Suprapubic skin (tissue), 4 donors: ENCODE measurements around the gene NCAPH2. TPM values are rescaled to one million over a fixed set of nuclear protein-coding genes. Genes with fewer than 3 reads are reported as not detected.

Experiments used
- DNase-seq, 2 donors: peaks; one replicate each; pipeline ENCODE4 v3.0.0-alpha.2; 2019; ENCODE audit warnings: low spot score in 2 of 2
- H3K27ac ChIP-seq: fragments of 200-600 bp; sonication (generic); one replicate; pipeline ENCODE4 v1.5.1; 2019
- H3K27me3 ChIP-seq: fragments of 200-600 bp; sonication (generic); one replicate; pipeline ENCODE4 v1.5.1; 2019
- H3K36me3 ChIP-seq: fragments of 200-600 bp; sonication (generic); one replicate; pipeline ENCODE4 v1.5.1; 2019
- H3K4me1 ChIP-seq: fragments of 200-600 bp; sonication (generic); one replicate; pipeline ENCODE4 v1.5.1; 2019
- H3K4me3 ChIP-seq: fragments of 200-600 bp; sonication (generic); one replicate; pipeline ENCODE4 v1.5.1; 2019; ENCODE audit warnings: mild to moderate bottlenecking
- H3K9me3 ChIP-seq: fragments of 200-600 bp; sonication (generic); one replicate; pipeline ENCODE4 v1.5.1; 2019
- CTCF ChIP-seq, 2 donors: fragments of 200-600 bp in 1 of 2; fragments of 450-650 bp in 1 of 2; sonication (generic) in 1 of 2; IDR thresholded peaks; one replicate each; pipeline ENCODE4 v1.5.1; 2016 to 2019; ENCODE audit warnings: antibody characterized with exemption in 2 of 2, mild to moderate bottlenecking in 1 of 2, moderate library complexity in 1 of 2
- POLR2A ChIP-seq, 2 donors: fragments of 450-650 bp; IDR thresholded peaks; one replicate each; pipeline ENCODE4 v1.6.1; 2017; ENCODE audit warnings: antibody characterized with exemption in 2 of 2, mild to moderate bottlenecking in 2 of 2, moderate library complexity in 2 of 2
- POLR2AphosphoS5 ChIP-seq, 3 donors: sonication (generic); formaldehyde crosslinking; IDR thresholded peaks; one replicate each; pipeline ENCODE4 v1.6.1; 2017; ENCODE audit warnings: antibody characterized with exemption in 3 of 3
- WGBS: methylation state at CpG from one replicate; pipeline ENCODE4 v1.1.5; 2018; 5-methylcytosine and 5-hydroxymethylcytosine counted together
- total RNA-seq, 4 donors: library from RNA; depleted of rRNA; stranded (reverse); fragments of >200 nt; gene quantifications; one replicate each; pipeline ENCODE4 v1.1.0, GENCODE V29; 2016

NCAPH2 gene
- total RNA-seq, 4 donors from 2014 or later, result 39.6 to 51.9 (median 50.0) TPM

- Histone ChIP-seq H3K36me3 (peaks cover 33% of the 10 kb centered on the region), H3K27me3 (no peaks in the 10 kb centered on the region), H3K27ac (no peak overlapping the region), H3K4me3 (no peak overlapping the region), H3K4me1 (peaks cover 14% of the 10 kb centered on the region), H3K9me3 (no peaks in the 10 kb centered on the region)
- 91% methylated on average over 11 of the region's 11 CpGs for WGBS
- DNase-seq, result peak in 1 of 2 donors; percentile 55
- TF ChIP-seq CTCF (IDR thresholded peaks at IDR 0.05) (no peak), POLR2AphosphoS5 (IDR thresholded peaks at IDR 0.05) (no peak), POLR2A (IDR thresholded peaks at IDR 0.05) (no peak)
Observed at GRCh38 chr22:50574383-50574755, 66.3 kb downstream of the NCAPH2 start.

Other genes with a start within 250 kb of the NCAPH2 start
- 1 to 10 TPM; 1.3 to 5.7 (median 3.3) TPM for gene MAPK12, start 246.5 kb upstream of the NCAPH2 start, total RNA-seq
- gene MAPK11, start 237.8 kb upstream of the NCAPH2 start, total RNA-seq, result 1 to 10 TPM; 3.8 to 5.8 (median 4.5) TPM
- gene PLXNB2, start 200.6 kb upstream of the NCAPH2 start, total RNA-seq, result 100 to 1,000 TPM; 117 to 231 (median 192) TPM
- gene DENND6B, start 181.2 kb upstream of the NCAPH2 start, total RNA-seq, result 1 to 10 TPM; 3.3 to 5.4 (median 3.4) TPM
- 10 to 100 TPM; 46.7 to 70.3 (median 64.6) TPM for gene PPP6R2, start 164.9 kb upstream of the NCAPH2 start, total RNA-seq
- gene SBF1, start 33.2 kb upstream of the NCAPH2 start, total RNA-seq, result 100 to 1,000 TPM in 3 of 4 donors, 10 to 100 TPM in 1; 92.5 to 137 (median 115) TPM
- gene ADM2, start 26.7 kb upstream of the NCAPH2 start, total RNA-seq, result 1 to 10 TPM in 1 of 4 donors, under 1 TPM in 2, not detected in 1; 0.24 to 2.7 (median 0.30) TPM
- gene MIOX, start 21.4 kb upstream of the NCAPH2 start, total RNA-seq, result not detected
- 10 to 100 TPM; 28.9 to 65.6 (median 44.7) TPM for gene LMF2, start 522 bp upstream of the NCAPH2 start, total RNA-seq
- 1 to 10 TPM in 3 of 4 donors, not detected in 1; 1.7 to 7.9 (median 4.7) TPM for gene SCO2, start 17.4 kb downstream of the NCAPH2 start, total RNA-seq
- gene TYMP, start 21.8 kb downstream of the NCAPH2 start, total RNA-seq, result 10 to 100 TPM; 23.6 to 46.9 (median 30.8) TPM
- under 1 TPM in 1 of 4 donors, not detected in 3; 0.26 TPM for gene KLHDC7B, start 37.7 kb downstream of the NCAPH2 start, total RNA-seq
- not detected for gene SYCE3, start 54.7 kb downstream of the NCAPH2 start, total RNA-seq
- gene CPT1B, start 70.2 kb downstream of the NCAPH2 start, total RNA-seq, result 10 to 100 TPM; 12.7 to 46.6 (median 19.2) TPM
- gene CHKB, start 74.6 kb downstream of the NCAPH2 start, total RNA-seq, result 10 to 100 TPM; 43.0 to 86.5 (median 73.0) TPM
- 1 to 10 TPM; 2.6 to 4.4 (median 3.7) TPM for gene MAPK8IP2, start 92.6 kb downstream of the NCAPH2 start, total RNA-seq
- gene ARSA, start 119.9 kb downstream of the NCAPH2 start, total RNA-seq, result 10 to 100 TPM; 37.0 to 51.3 (median 42.2) TPM
- 10 to 100 TPM in 2 of 4 donors, 1 to 10 TPM in 2; 2.9 to 15.9 (median 9.5) TPM for gene SHANK3, start 164.6 kb downstream of the NCAPH2 start, total RNA-seq
- not detected for gene ACR, start 230.0 kb downstream of the NCAPH2 start, total RNA-seq